Femur (tissue), 1 donor: ENCODE results near the gene C3.
"Not testable (repeated sequence)": the region's sequence is repeated elsewhere in the genome, so short reads cannot be mapped to it uniquely, and the experiment has no call there.

Experiments used
- DNase-seq: peaks from one replicate; pipeline ENCODE4 v3.0.0-alpha.2; 2017

Gene C3

GRCh38 chr19:6720369-6721137 is at the start of gene C3:
Gene C3 (minus strand): TSS chr19:6720650. CDS start chr19:6720589, 61 bp downstream.
- DNase-seq = no peak

DNA sequence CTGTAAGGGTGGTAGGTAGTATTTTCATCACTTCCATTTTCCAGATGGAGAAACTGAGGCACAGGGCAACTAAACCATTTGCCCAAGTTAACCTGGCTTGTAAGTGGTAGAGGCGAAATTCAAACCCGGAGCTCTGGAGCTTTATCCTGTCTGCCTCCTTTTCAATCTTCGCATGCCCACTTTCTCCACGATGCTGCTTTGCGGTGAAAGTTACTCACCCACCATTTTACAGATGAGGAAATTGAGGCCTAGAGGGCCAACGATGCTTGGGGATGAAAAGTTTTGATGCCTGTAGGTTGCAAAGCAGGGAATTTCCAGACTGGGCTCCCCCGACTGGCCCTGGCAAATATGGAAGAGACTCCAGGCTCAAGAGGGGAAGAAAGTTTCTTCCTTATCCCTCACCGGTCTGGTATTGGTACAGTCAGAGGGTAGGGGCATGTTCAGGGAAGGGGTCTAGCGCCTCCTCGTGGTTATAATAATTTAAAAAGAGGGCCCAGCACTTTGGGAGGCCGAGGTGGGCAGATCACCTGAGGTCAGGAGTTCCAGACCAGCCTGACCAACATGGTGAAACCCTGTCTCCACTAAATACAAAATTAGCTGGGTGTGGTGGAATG is 48.7 kb upstream of the C3 start:
- DNase-seq = no peak

DNA sequence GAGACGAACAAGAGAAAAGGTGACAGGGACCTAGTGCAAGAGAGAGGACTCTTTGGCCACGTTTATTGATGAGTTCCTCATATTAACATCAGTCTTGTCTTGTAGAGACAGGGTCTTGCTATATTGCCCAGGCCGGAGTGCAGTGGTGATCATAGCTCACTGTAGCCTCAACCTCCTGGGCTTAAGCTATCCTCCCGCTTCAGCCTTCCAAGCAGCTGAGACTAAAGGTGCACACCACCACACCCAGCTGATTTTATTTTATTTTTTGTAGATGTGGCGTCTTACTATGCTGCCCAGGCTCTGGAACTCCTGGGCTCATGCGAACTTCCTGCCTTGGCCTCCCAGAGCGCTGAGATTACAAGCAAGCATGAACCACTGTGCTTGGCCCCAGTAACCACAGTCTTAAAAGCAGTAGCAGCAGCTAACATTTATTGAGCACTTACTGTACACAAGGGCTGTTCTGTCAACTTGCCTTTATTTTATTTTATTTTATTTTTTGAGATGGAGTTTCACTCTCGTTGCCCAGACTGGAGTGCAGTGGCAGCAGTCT is 47.9 kb upstream of the C3 start:
- DNase-seq = no peak

DNA sequence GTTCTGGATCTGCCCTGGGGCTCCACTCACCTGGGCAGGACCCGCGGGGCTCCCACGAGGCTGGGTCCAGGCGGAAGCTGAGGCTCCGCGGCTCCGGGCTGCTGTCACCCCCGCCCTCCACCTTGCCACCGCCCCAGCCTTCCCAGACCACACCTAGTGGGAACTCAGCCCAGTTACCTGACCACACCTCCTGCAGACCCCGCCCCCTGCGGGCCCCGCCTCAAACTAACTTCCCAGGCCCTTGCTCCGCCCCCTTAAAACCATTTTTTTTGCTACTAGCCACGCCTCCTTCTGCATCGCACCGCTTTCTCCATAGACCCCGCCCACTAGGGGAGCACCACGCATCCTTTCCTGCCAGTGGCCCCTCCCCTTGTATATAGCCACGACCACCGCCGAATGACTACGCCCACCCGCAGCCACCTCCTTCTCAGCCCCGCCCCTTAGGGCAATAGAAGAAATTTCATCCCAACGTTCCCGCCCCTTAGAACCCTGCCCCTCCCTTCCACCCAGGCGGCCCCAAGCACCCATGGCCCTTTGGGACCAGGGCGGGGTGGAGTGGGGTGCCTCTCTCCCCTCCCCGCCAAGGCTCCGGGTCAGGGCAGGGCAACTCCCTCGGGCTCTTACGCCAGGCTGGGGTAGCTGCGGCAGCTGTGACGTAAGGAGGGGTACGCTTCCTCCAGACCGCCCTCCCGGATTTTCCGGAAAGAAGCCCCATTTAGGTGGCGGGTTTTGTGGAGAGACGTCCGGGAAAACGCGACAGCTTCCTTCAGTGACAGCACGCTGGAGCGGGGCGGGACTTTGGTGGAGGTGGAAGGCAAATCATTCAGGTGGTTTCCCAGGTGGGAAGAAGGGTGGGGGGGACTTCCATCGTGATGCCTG is 47.1 kb upstream of the C3 start, which contains the start of gene SH2D3A:
Gene SH2D3A, minus strand, starts transcription at position 79 of the 879 bp plus-strand sequence. CDS start 3,687 bp downstream, outside the sequence.
- DNase-seq = peak; percentile 65

GRCh38 chr19:6767081-6767356 is 46.6 kb upstream of the C3 start:
- no peak for DNase-seq

- DNase-seq = no peak
These were observed 46.1 kb upstream of the C3 start for GRCh38 chr19:6766357-6767080.

- DNase-seq = no peak
These were observed 45.4 kb upstream of the C3 start for GRCh38 chr19:6765738-6766356.

GRCh38 chr19:6762253-6762797 is 41.9 kb upstream of the C3 start:
- DNase-seq = not testable (repeated sequence)

- no peak for DNase-seq
These were observed 40.7 kb upstream of the C3 start for GRCh38 chr19:6761053-6761676.

DNA sequence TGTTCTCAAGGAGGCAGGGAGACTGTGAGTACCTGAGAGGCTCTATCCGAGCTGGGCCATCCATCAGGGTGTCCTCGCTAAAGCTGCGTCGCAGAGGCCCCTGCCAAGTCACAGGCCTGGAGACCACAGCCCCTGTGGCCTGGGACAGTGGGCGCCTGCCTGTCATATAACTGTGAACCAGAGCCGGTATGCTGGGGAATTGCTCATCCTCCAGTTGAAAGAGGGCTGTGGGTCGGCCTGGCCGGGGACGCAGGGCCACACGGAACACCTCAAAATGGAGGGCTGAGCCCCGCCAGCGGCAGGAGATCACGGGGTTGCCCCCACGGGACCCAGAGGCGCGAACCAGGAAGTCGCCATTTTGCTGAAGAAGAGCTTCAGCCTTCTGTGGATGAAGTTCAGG is 40.2 kb upstream of the C3 start:
- DNase-seq = no peak

DNA sequence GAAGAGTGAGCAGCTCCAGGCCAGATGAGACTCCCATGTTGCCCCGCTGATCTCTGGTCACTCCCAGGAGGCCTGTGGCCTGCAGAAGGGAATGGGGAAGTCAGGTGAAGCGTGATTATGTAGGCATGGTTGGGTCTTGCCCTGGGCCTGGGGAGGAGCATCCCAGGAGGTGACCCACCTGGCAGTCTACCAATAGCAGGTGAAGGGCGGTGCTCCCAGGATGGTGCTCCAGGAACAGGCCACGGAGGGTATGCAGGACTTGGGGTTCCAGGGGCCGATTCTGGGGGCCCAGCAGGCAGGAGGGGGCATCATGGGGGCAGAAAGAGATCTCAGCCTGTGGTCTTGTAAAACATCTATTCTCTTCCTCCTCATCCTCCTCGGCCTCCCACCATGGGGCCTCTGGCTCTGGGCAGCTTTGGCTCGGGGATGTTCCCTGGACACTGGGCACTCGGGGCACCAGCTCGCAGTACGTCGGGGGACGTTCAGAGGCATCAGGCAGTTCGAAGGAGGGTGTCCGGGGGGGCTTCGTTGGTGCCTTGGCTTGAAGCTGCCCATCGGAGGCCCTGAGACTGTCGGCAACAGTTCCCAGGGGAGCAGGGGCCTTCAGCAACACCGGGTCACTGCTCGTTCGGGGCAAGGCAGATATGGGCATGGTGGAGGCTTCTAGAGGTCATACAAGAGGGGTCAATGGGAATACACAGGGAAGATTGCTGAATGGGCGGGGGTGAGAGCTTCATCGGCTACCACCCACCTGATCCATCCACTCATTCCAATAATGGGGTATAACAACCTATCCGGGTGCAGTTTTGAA is 34.4 kb upstream of the C3 start:
- no peak for DNase-seq

GRCh38 chr19:6754136-6754535 is 33.7 kb upstream of the C3 start:
- no peak for DNase-seq

DNA sequence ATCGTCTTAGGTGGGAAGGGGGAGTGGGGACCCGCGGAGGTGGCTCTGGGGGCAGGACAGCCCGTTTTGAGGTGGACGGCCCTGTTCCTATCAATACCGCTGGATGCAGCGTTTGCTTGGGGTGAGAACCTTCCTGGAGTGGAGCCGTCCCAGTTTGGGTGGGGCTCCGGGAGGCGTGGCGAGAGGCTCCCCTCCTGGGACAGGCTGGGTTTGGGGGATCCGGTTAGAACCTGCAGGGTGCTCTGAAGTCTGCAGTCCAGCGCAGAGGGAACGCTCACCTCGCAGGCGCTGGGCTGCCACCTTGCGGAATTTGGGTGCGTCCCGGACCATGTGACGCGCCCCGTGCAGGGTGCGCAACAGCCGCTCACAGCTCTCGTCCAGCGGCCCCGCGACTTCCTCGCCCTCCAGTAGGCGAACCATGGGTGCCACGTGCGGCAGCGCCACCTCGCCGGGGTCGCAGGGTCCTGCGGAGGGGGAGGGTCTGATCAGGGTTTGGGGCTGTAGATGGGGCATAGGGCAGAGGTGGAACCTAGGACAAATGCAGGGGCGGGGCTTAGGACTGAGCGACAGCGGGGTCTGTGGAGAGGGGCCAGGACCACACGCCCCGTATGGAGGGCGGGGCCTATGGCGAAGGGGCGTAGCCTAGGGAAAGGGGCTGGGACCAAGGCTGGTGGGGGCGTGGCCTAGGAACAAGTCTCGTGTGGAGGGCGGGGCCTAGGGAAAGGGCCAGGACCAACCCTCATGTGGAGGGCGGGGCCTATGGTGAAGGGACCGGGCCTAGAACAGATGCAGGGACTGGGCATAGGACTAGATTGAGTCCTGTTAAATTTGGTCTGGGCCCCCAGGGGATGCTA is 33.0 kb upstream of the C3 start:
- peak; percentile 72 for DNase-seq

GRCh38 chr19:6752256-6753177 is 32.1 kb upstream of the C3 start:
- DNase-seq = no peak

DNA sequence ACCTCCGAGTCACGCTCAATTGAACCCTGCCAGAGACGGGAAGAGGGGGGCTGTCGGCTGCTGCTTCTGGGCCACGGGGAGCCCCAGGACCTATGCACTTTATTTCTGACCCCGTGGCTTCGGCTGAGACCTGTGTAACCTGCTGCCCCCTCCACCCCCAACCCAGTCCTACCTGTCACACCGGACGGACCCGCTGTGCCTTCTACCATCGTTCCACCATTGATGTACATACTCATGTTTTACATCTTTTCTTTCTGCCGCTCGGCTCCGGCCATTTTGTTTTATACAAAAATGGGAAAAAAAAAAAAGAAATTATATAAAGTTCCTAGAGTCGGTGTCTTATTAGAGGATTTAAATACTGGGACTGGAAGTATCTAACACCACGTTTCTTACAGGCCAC is 30.7 kb upstream of the C3 start:
- DNase-seq = no peak

GRCh38 chr19:6750062-6750461 is 29.6 kb upstream of the C3 start:
- peak; percentile 65 for DNase-seq

DNA sequence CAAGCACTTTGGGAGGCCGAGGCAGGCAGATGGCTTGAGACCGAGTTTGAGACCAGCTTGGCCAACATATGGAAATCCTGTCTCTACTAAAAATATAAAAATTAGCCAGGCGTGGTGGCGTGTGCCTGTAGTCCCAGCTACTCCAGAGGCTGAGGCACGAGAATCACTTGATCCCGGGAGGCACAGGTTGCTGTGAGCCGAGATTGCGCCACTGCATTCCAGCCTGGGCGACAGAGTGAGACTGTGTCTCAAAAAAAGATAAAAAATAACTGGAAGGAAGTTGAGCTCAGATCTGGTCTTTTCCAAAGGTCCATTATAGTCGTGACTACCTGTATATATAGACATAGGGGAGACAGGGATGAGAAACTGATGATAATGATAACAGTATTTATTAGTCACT is 28.1 kb upstream of the C3 start:
- DNase-seq = not testable (repeated sequence)

DNA sequence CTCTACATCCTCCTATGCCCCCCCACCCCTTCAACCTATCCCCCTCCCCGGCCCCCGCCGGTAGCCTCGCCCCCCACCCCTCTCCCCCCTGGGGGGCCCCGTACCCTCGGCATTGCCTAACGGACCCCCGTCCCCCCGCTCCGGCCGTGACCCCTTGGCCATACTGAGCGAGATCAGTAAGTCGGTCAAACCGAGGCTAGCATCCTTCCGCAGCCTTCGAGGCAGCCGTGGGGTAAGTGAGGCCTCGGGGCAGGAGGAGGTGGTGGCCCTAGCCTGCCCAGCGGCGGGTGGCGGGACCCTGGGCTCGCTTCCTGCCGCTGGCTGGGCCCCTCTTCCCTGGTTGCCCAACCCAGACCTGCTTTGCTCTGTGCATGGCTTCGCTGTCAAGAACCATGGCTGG is 25.5 kb upstream of the C3 start:
- no peak for DNase-seq
